ENCODE results near the gene HSCB. TPM values are rescaled to one million over a fixed set of nuclear protein-coding genes. Genes with fewer than 3 reads are reported as not detected.

Gene HSCB
- total RNA-seq, 1 donor, result 15.0 TPM

- no peak overlapping the region for H3K4me3 ChIP-seq (ENCODE audit: low read depth, low read length)
- DNase-seq (ENCODE audit: low read depth), result no peak
- no peak for TF ChIP-seq CTCF (IDR thresholded peaks at IDR 0.05; ENCODE audit: insufficient read depth, low read length)
These were observed 50.1 kb downstream of the HSCB start for GRCh38 chr22:28791841-28792490.

DNA sequence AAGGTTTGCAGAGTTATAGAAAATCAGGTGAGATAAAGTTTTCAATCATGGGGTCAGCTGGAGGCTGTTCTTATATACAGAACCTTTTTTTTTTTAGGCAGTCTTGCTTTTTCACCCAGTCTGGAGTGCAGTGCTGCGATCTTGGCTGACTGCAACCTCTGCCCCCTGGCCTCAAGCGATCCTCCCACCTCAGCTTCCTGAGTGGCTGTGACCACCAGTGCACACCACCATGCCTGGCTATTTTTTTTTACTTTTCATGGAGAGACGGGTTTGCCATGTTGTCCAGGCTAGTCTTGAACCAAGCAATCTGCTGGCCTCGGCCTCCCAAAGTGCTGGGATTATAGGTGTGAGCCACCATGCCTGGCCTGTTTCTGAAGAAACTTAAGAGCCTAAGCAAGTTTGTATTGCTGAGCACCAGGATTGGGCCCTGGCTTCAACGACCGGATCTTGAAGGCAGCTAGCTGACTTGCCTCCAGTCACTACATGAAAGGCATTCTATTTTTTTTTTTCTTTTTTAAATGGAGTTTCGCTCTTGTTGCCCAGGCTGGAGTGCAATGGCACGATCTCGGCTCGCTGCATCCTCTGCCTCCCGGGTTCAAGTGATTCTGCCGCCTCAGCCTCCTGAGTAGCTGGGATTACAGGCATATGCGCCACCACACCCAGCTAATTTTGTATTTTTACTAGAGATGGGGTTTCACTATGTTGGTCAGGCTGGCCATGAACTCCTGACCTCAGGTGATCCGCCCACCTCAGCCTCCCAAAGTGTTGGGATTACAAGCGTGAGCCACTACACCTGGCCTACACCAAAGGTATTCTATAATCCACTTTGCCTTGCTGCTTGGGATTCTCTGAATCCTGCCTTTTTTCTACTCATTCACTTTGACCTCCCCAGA lies 50.9 kb downstream of the HSCB start:
- no peak overlapping the region for H3K4me3 ChIP-seq (ENCODE audit: low read depth, low read length)
- DNase-seq (ENCODE audit: low read depth), result no peak
- TF ChIP-seq CTCF (IDR thresholded peaks at IDR 0.05; ENCODE audit: insufficient read depth, low read length), result no peak

GRCh38 chr22:28793976-28794584 lies 52.2 kb downstream of the HSCB start:
- DNase-seq (ENCODE audit: low read depth), result no peak
- TF ChIP-seq CTCF (IDR thresholded peaks at IDR 0.05; ENCODE audit: insufficient read depth, low read length), result no peak
- no peak overlapping the region for H3K4me3 ChIP-seq (ENCODE audit: low read depth, low read length)

DNA sequence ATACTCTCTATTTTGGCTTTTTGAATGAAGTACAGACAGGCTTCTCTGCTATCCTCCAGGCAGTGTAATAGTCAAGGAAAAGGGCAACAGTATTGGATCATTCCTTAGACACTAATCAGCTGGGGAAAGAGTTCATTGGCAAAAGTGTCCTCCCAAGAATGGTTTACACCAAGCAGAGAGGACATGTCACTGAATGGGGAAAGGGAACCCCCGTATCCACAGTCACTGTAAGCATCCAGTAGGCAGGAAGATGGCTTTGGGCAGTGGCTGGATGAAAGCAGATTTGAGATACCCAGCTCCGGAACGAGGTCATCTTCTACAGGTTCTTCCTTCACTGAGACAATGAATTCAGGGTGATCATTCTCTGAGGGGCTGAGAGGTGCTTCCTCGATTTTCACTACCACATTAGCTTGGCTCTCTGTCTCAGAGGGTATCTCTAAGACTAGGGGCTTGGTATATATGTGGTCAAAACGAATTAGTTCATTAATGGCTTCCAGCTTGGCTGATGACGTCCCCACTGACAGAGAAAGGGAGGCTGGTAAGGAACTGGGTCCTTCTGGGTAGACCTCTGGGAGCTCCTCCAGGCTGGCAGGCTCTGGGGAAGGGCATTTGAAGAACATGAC lies 53.3 kb downstream of the HSCB start:
- TF ChIP-seq CTCF (IDR thresholded peaks at IDR 0.05; ENCODE audit: insufficient read depth, low read length), result no peak
- no peak for DNase-seq (ENCODE audit: low read depth)

GRCh38 chr22:28795932-28796856 lies 54.4 kb downstream of the HSCB start:
- no peak overlapping the region for H3K4me3 ChIP-seq (ENCODE audit: low read depth, low read length)
- DNase-seq (ENCODE audit: low read depth), result no peak
- no peak for TF ChIP-seq CTCF (IDR thresholded peaks at IDR 0.05; ENCODE audit: insufficient read depth, low read length)

More for the DNA sequence above, 53.3 kb downstream of the HSCB start:
- no peak overlapping the region for H3K4me3 ChIP-seq (ENCODE audit: low read depth, low read length)
